Effector memory CD8-positive, alpha-beta T cell (primary cell): ENCODE measurements around the gene PRKCE.
"Not testable (repeated sequence)": the region's sequence is repeated elsewhere in the genome, so short reads cannot be mapped to it uniquely, and the experiment has no call there.

Experiments
- ATAC-seq: fragments of 150-1000 bp; cut with Tn5 transposase; replicated peaks from 2 replicates; pipeline ENCODE4 v1.10.0; 2021; ENCODE audit warnings: mild to moderate bottlenecking, moderate library complexity
- DNase-seq, 3 experiments: peaks; one replicate each; pipeline ENCODE4 v3.0.0; 2021
- H3K27ac Mint-ChIP-seq, 2 donors: one replicate each; pipeline ENCODE4 v1.8.0; 2022; ENCODE audit warnings: mild to moderate bottlenecking in 2 of 2, mixed read lengths in 2 of 2, moderate library complexity in 2 of 2
- H3K27me3 Mint-ChIP-seq, 2 donors: one replicate each; pipeline ENCODE4 v1.8.0; 2022; ENCODE audit warnings: mixed read lengths in 2 of 2
- H3K36me3 Mint-ChIP-seq: one replicate; pipeline ENCODE4 v1.8.0; 2022; ENCODE audit warnings: mild to moderate bottlenecking, moderate library complexity, mixed read lengths; ENCODE audit not compliant: insufficient read depth
- H3K4me1 Mint-ChIP-seq, 2 donors: one replicate each; pipeline ENCODE4 v1.8.0; 2022; ENCODE audit warnings: low read depth in 2 of 2, mixed read lengths in 2 of 2
- H3K4me3 Mint-ChIP-seq, 2 donors: one replicate each; pipeline ENCODE4 v1.8.0; 2022; ENCODE audit warnings: mild to moderate bottlenecking in 2 of 2, mixed read lengths in 2 of 2, moderate library complexity in 2 of 2
- H3K9me3 Mint-ChIP-seq, 2 donors: one replicate each; pipeline ENCODE4 v1.8.0; 2022; ENCODE audit warnings: mixed read lengths in 2 of 2

Gene PRKCE

GRCh38 chr2:45684756-45685155 is 33.3 kb downstream of the PRKCE start:
- no peak overlapping the region for H3K4me3 Mint-ChIP-seq
- ATAC-seq (no peak), DNase-seq (no peak)
- no peaks in the 10 kb centered on the region for H3K27me3 Mint-ChIP-seq
- H3K9me3 Mint-ChIP-seq, result no peaks in the 10 kb centered on the region
- no peaks in the 10 kb centered on the region for H3K36me3 Mint-ChIP-seq
- peaks cover 13 to 16% of the 10 kb centered on the region in 2 donors for H3K4me1 Mint-ChIP-seq
- no peak overlapping the region for H3K27ac Mint-ChIP-seq

GRCh38 chr2:45685260-45685659 is 33.8 kb downstream of the PRKCE start:
- DNase-seq (no peak), ATAC-seq (no peak)
- no peak overlapping the region for H3K4me3 Mint-ChIP-seq
- H3K9me3 Mint-ChIP-seq, result no peaks in the 10 kb centered on the region
- H3K4me1 Mint-ChIP-seq, result peaks cover 17 to 19% of the 10 kb centered on the region in 2 donors
- no peaks in the 10 kb centered on the region for H3K36me3 Mint-ChIP-seq
- H3K27ac Mint-ChIP-seq, result no peak overlapping the region
- no peaks in the 10 kb centered on the region for H3K27me3 Mint-ChIP-seq

- H3K27me3 Mint-ChIP-seq, result no peaks in the 10 kb centered on the region
- H3K36me3 Mint-ChIP-seq, result no peaks in the 10 kb centered on the region
- no peak for DNase-seq
- no peak overlapping the region for H3K27ac Mint-ChIP-seq
- H3K4me3 Mint-ChIP-seq, result no peak overlapping the region
- no peak for ATAC-seq
- H3K9me3 Mint-ChIP-seq, result no peaks in the 10 kb centered on the region
- peaks cover 17 to 19% of the 10 kb centered on the region in 2 donors for H3K4me1 Mint-ChIP-seq
These were observed 36.5 kb downstream of the PRKCE start for GRCh38 chr2:45687964-45688363.

- H3K9me3 Mint-ChIP-seq, result no peaks in the 10 kb centered on the region
- DNase-seq (no peak), ATAC-seq (no peak)
- H3K4me1 Mint-ChIP-seq, result peaks cover 12 to 14% of the 10 kb centered on the region in 2 donors
- no peaks in the 10 kb centered on the region for H3K27me3 Mint-ChIP-seq
- H3K4me3 Mint-ChIP-seq, result no peak overlapping the region
- H3K27ac Mint-ChIP-seq, result no peak overlapping the region
- H3K36me3 Mint-ChIP-seq, result no peaks in the 10 kb centered on the region
These were observed 37.2 kb downstream of the PRKCE start for GRCh38 chr2:45688479-45689298.

GRCh38 chr2:45690231-45690630 is 38.8 kb downstream of the PRKCE start:
- H3K4me3 Mint-ChIP-seq, result no peak overlapping the region
- peaks cover 8 to 10% of the 10 kb centered on the region in 2 donors for H3K4me1 Mint-ChIP-seq
- DNase-seq, result no peak
- H3K27me3 Mint-ChIP-seq, result no peaks in the 10 kb centered on the region
- H3K9me3 Mint-ChIP-seq, result no peaks in the 10 kb centered on the region
- no peaks in the 10 kb centered on the region for H3K36me3 Mint-ChIP-seq
- no peak overlapping the region for H3K27ac Mint-ChIP-seq
- ATAC-seq, result no peak

DNA sequence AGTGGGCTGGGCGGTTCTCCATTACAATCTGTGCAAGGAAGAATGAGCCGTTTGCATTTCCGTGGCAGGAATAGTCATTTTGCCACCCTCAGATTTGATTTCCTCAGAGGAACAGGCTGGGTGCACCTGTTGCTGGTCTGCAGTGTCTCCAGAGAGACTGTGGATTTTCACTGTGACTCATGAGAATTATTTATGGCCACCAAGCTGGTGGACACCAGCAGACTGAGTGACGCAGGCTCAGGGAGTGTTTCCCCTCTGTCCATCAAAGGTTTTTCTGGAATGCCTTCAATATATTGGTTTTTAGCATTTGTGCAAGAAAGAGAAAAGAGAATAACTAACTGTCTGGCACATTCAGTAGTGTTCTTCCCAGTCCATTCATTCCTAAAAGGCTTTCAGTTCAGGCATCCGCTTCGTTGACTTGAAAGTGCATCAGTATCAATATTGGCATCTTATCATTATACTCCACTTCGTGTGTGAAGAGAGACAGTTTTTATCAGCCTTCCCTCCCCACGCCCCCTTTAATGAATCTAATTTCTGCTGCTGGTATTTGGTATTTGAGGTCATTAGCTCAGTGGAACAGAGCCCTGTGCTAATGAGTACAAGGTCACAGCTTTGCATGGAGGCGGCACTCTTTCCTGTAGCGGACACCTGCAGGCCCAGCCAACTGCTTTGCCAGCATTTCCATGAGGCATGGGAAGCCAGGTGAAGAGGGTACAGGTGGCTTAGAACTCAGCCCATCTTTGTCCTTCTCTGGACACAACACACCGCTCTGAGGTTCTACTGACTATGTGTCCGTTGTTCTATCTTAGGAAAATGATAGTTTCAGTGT is 39.9 kb downstream of the PRKCE start:
- ATAC-seq (no peak), DNase-seq (no peak)
- Mint-ChIP-seq H3K4me1 (peaks cover 10% of the 10 kb centered on the region in 2 donors), H3K4me3 (no peak overlapping the region), H3K27ac (no peak overlapping the region), H3K36me3 (no peaks in the 10 kb centered on the region), H3K27me3 (no peaks in the 10 kb centered on the region), H3K9me3 (no peaks in the 10 kb centered on the region)

- Mint-ChIP-seq H3K4me3 (no peak overlapping the region), H3K27me3 (no peaks in the 10 kb centered on the region), H3K9me3 (no peaks in the 10 kb centered on the region), H3K36me3 (no peaks in the 10 kb centered on the region), H3K4me1 (peaks cover 6 to 10% of the 10 kb centered on the region in 2 donors), H3K27ac (no peak overlapping the region)
- DNase-seq (no peak), ATAC-seq (no peak)
These were observed 41.1 kb downstream of the PRKCE start for GRCh38 chr2:45692566-45692965.

DNA sequence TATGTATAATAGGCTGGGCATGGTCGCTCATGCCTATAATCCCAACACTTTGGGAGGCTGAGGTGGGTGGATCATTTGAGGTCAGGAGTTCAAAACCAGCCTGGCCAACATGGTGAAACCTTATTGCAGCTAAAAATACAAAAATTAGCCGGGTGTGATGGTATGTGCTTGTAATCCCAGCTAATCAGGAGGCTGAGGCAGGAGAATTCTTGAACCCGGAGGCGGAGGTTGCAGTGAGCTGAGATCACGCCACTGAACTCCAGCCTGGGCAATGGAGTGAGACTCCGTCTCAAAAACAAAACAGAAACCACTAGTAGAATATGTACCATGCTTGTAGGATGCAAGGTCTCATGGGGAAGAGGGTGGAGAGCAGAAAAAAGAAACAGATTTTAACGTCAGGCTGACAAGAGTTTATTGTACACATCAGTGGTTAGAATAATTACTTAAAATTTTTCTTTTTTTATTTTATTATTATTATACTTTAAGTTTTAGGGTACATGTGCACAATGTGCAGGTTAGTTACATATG is 44.1 kb downstream of the PRKCE start:
- ATAC-seq, H3K27me3 Mint-ChIP-seq, H3K36me3 Mint-ChIP-seq, H3K9me3 Mint-ChIP-seq, H3K4me3 Mint-ChIP-seq, DNase-seq: not testable (repeated sequence)
- Mint-ChIP-seq H3K4me1 (peaks cover 19 to 23% of the 10 kb centered on the region in 2 donors), H3K27ac (peak overlapping the region in 1 of 2 donors; percentile 34)

DNA sequence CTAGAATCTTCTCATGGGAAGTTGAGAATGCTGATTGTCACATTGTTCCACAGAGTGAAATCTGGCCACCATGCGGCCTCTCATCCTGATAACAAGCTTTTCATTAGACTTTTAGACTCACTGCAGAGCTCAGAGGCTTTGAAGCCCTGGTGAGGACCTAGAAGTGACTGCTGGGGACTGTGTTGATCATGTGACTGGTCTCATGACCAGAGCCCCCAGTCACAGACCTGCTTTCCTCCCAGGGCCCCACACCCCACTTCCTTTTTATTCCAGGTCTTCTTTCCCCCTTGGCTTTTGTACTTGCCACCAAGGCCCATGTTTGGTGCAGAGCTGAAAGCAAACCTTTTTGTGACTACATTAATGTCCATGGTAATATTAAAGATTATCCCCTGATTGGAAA is 45.2 kb downstream of the PRKCE start:
- DNase-seq (no peak), ATAC-seq (no peak)
- Mint-ChIP-seq H3K9me3 (no peaks in the 10 kb centered on the region), H3K4me1 (peaks cover 19 to 26% of the 10 kb centered on the region in 2 donors), H3K27ac (no peak overlapping the region), H3K36me3 (peaks cover 3% of the 10 kb centered on the region), H3K27me3 (no peaks in the 10 kb centered on the region), H3K4me3 (no peak overlapping the region)

- H3K9me3 Mint-ChIP-seq, result no peaks in the 10 kb centered on the region
- H3K4me3 Mint-ChIP-seq, result no peak overlapping the region
These were observed 45.7 kb downstream of the PRKCE start for GRCh38 chr2:45697190-45697589.

DNA sequence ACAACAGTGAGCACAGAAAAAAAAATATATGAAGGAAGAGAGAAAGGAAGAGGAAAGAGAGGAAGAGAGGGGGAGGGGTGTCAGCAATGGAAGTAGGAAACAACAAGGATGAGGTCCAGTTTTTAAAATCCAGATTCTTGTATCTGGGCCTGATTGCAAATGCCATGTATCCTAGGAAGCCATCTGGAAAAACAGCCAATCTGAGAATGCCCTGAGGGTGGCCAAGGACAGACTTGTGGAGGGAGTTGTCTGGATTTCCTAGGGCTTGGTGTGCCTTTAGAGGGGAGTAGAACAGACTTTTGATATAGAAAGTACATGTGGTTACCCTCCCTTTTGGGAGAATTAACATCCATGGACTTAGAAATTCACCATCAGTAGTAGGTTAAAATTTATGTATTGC is 47.1 kb downstream of the PRKCE start:
- ATAC-seq (no peak), DNase-seq (no peak)
- Mint-ChIP-seq H3K27me3 (no peaks in the 10 kb centered on the region), H3K9me3 (no peaks in the 10 kb centered on the region), H3K4me3 (no peak overlapping the region), H3K36me3 (peaks cover 3% of the 10 kb centered on the region), H3K27ac (peak overlapping the region; percentile 16 to 69), H3K4me1 (peaks cover 19 to 26% of the 10 kb centered on the region in 2 donors)

More at GRCh38 chr2:45697190-45697589, 45.7 kb downstream of the PRKCE start:
- H3K36me3 Mint-ChIP-seq, result peaks cover 3% of the 10 kb centered on the region
- no peaks in the 10 kb centered on the region for H3K27me3 Mint-ChIP-seq
- DNase-seq (no peak), ATAC-seq (no peak)
- H3K27ac Mint-ChIP-seq, result no peak overlapping the region
- H3K4me1 Mint-ChIP-seq, result peaks cover 19 to 26% of the 10 kb centered on the region in 2 donors

- Mint-ChIP-seq H3K9me3 (no peaks in the 10 kb centered on the region), H3K36me3 (peaks cover 3% of the 10 kb centered on the region), H3K27ac (peak overlapping the region in 1 of 2 donors; percentile 69), H3K4me3 (peak overlapping the region in 1 of 2 donors; percentile 30), H3K4me1 (peaks cover 19 to 26% of the 10 kb centered on the region in 2 donors), H3K27me3 (no peaks in the 10 kb centered on the region)
- ATAC-seq (no peak), DNase-seq (no peak)
These were observed 47.7 kb downstream of the PRKCE start for GRCh38 chr2:45699032-45699658.

DNA sequence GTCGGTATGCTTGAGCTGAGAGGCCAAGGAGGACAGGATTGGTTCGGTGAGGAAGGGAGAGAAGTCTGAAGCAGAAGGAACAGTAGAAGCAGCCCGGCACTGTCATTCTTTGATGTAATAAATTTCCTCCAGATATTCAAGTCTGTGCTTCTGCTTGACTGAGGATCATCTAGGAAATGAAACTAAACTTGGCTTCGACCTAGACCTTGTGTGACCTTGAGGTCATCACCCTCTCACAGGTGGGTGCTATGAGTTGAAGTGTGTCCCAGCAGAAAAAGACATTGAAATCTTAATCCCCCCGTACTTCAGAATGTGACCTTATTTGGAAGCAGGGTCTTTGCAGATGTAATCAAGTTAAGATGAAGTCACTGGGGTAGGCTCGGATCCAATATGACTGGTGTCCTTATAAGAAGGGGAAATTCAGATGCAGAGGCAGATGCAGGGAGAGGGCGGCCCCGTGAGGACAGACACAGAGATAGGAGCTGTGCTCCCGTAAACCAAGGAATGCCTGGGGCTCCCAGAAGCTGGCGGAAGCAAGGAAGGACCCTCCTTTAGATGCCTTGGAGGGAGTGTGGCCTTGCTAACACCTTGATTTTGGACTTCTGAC is 49.0 kb downstream of the PRKCE start:
- H3K9me3 Mint-ChIP-seq, result no peaks in the 10 kb centered on the region
- no peaks in the 10 kb centered on the region for H3K27me3 Mint-ChIP-seq
- no peak overlapping the region for H3K27ac Mint-ChIP-seq
- peak; percentile 16 for ATAC-seq
- H3K36me3 Mint-ChIP-seq, result peaks cover 3% of the 10 kb centered on the region
- H3K4me3 Mint-ChIP-seq, result no peak overlapping the region
- H3K4me1 Mint-ChIP-seq, result peaks cover 19 to 27% of the 10 kb centered on the region in 2 donors
- no peak for DNase-seq
